Stimulated activated naive CD8-positive, alpha-beta T cell treated with anti-CD3 and anti-CD28 coated beads, Interleukin-15, amount 100 ng/mL, for 72 hours (primary cell): ENCODE results near the gene KRT85.

ENCODE experiments used
- ATAC-seq: fragments of 150-1000 bp; cut with Tn5 transposase; 2 replicates; pipeline ENCODE4 v1.10.0; 2021; ENCODE audit warnings: mild to moderate bottlenecking, moderate library complexity
- DNase-seq, 2 donors: peaks; one replicate each; pipeline ENCODE4 v3.0.0; 2021 to 2022
- H3K27ac Mint-ChIP-seq, 2 donors: one replicate each; pipeline ENCODE4 v1.8.0; 2022; ENCODE audit warnings: mild to moderate bottlenecking in 2 of 2, mixed read lengths in 2 of 2, moderate library complexity in 2 of 2
- H3K27me3 Mint-ChIP-seq: one replicate; pipeline ENCODE4 v1.8.0; 2022; ENCODE audit warnings: mixed read lengths
- H3K4me1 Mint-ChIP-seq: one replicate; pipeline ENCODE4 v1.8.0; 2022; ENCODE audit warnings: mild to moderate bottlenecking, mixed read lengths
- H3K4me3 Mint-ChIP-seq, 2 donors: one replicate each; pipeline ENCODE4 v1.8.0; 2022; ENCODE audit warnings: mild to moderate bottlenecking in 2 of 2, mixed read lengths in 2 of 2, moderate library complexity in 1 of 2
- H3K9me3 Mint-ChIP-seq, 2 donors: one replicate each; pipeline ENCODE4 v1.8.0; 2022; ENCODE audit warnings: mixed read lengths in 2 of 2

The KRT85 gene

GRCh38 chr12:52401526-52401925 is 34.2 kb upstream of the KRT85 start:
- Mint-ChIP-seq H3K4me1 (peaks cover 8% of the 10 kb centered on the region), H3K4me3 (no peak overlapping the region), H3K27me3 (no peaks in the 10 kb centered on the region), H3K9me3 (no peaks in the 10 kb centered on the region), H3K27ac (no peak overlapping the region)
- ATAC-seq (no peak), DNase-seq (no peak)

GRCh38 chr12:52400906-52401305 is 33.6 kb upstream of the KRT85 start:
- no peak overlapping the region for H3K4me3 Mint-ChIP-seq
- H3K4me1 Mint-ChIP-seq = peaks cover 8% of the 10 kb centered on the region
- H3K9me3 Mint-ChIP-seq = no peaks in the 10 kb centered on the region
- DNase-seq (no peak), ATAC-seq (no peak)
- no peaks in the 10 kb centered on the region for H3K27me3 Mint-ChIP-seq
- no peak overlapping the region for H3K27ac Mint-ChIP-seq

GRCh38 chr12:52399756-52400155 is 32.5 kb upstream of the KRT85 start:
- Mint-ChIP-seq H3K9me3 (no peaks in the 10 kb centered on the region), H3K4me3 (no peak overlapping the region), H3K27ac (no peak overlapping the region), H3K27me3 (no peaks in the 10 kb centered on the region), H3K4me1 (peaks cover 8% of the 10 kb centered on the region)
- no peak for DNase-seq
- ATAC-seq = no peak

GRCh38 chr12:52398176-52398575 is 30.9 kb upstream of the KRT85 start:
- ATAC-seq = no peak
- Mint-ChIP-seq H3K4me3 (no peak overlapping the region), H3K27ac (no peak overlapping the region), H3K9me3 (no peaks in the 10 kb centered on the region), H3K4me1 (peaks cover 8% of the 10 kb centered on the region), H3K27me3 (no peaks in the 10 kb centered on the region)
- no peak for DNase-seq

GRCh38 chr12:52396656-52397055 is 29.4 kb upstream of the KRT85 start:
- no peak for ATAC-seq
- Mint-ChIP-seq H3K9me3 (no peaks in the 10 kb centered on the region), H3K4me3 (no peak overlapping the region), H3K4me1 (peaks cover 8% of the 10 kb centered on the region), H3K27me3 (no peaks in the 10 kb centered on the region), H3K27ac (peak overlapping the region in 1 of 2 donors; percentile 60)
- no peak for DNase-seq

GRCh38 chr12:52395761-52396434 is 28.6 kb upstream of the KRT85 start:
- no peak overlapping the region for H3K27ac Mint-ChIP-seq
- ATAC-seq = no peak
- peaks cover 8% of the 10 kb centered on the region for H3K4me1 Mint-ChIP-seq
- H3K4me3 Mint-ChIP-seq = no peak overlapping the region
- no peaks in the 10 kb centered on the region for H3K9me3 Mint-ChIP-seq
- DNase-seq = no peak
- H3K27me3 Mint-ChIP-seq = no peaks in the 10 kb centered on the region

- H3K9me3 Mint-ChIP-seq = no peaks in the 10 kb centered on the region
- ATAC-seq (no peak), DNase-seq (no peak)
- H3K27ac Mint-ChIP-seq = no peak overlapping the region
- peaks cover 8% of the 10 kb centered on the region for H3K4me1 Mint-ChIP-seq
- no peak overlapping the region for H3K4me3 Mint-ChIP-seq
- H3K27me3 Mint-ChIP-seq = no peaks in the 10 kb centered on the region
These were observed 27.6 kb upstream of the KRT85 start for GRCh38 chr12:52394836-52395405.

- no peak overlapping the region for H3K4me3 Mint-ChIP-seq
- no peaks in the 10 kb centered on the region for H3K9me3 Mint-ChIP-seq
- DNase-seq = no peak
- H3K4me1 Mint-ChIP-seq = no peaks in the 10 kb centered on the region
- H3K27ac Mint-ChIP-seq = peak overlapping the region in 1 of 2 donors; percentile 14
- peaks cover 8% of the 10 kb centered on the region for H3K27me3 Mint-ChIP-seq
- ATAC-seq = no peak
These were observed 25.3 kb upstream of the KRT85 start for GRCh38 chr12:52392465-52393007.

GRCh38 chr12:52391618-52392002 is 24.3 kb upstream of the KRT85 start:
- ATAC-seq (no peak), DNase-seq (no peak)
- Mint-ChIP-seq H3K4me3 (no peak overlapping the region), H3K27me3 (peaks cover 8% of the 10 kb centered on the region), H3K4me1 (no peaks in the 10 kb centered on the region), H3K27ac (no peak overlapping the region), H3K9me3 (no peaks in the 10 kb centered on the region)

- ATAC-seq = peak; percentile 22
- no peaks in the 10 kb centered on the region for H3K4me1 Mint-ChIP-seq
These were observed 23.7 kb upstream of the KRT85 start for GRCh38 chr12:52390739-52391617.

GRCh38 chr12:52389313-52390207 is 22.3 kb upstream of the KRT85 start:
- Mint-ChIP-seq H3K27ac (peak overlapping the region in 1 of 2 donors; percentile 47), H3K27me3 (peaks cover 8% of the 10 kb centered on the region), H3K9me3 (no peaks in the 10 kb centered on the region), H3K4me3 (no peak overlapping the region), H3K4me1 (no peaks in the 10 kb centered on the region)
- no peak for ATAC-seq
- DNase-seq = no peak

More at GRCh38 chr12:52390739-52391617, 23.7 kb upstream of the KRT85 start:
- no peak overlapping the region for H3K27ac Mint-ChIP-seq
- H3K4me3 Mint-ChIP-seq = no peak overlapping the region
- H3K27me3 Mint-ChIP-seq = peaks cover 8% of the 10 kb centered on the region
- H3K9me3 Mint-ChIP-seq = no peaks in the 10 kb centered on the region
- DNase-seq = no peak

GRCh38 chr12:52387859-52388258 is 20.6 kb upstream of the KRT85 start:
- Mint-ChIP-seq H3K27ac (no peak overlapping the region), H3K4me3 (no peak overlapping the region), H3K9me3 (no peaks in the 10 kb centered on the region), H3K4me1 (peaks cover 8% of the 10 kb centered on the region), H3K27me3 (peaks cover 8% of the 10 kb centered on the region)
- ATAC-seq (no peak), DNase-seq (no peak)

- Mint-ChIP-seq H3K27ac (no peak within 1 kb of the TSS), H3K27me3 (peaks cover 8% of the 10 kb centered on the region), H3K4me1 (peaks cover 16% of the 10 kb centered on the region), H3K4me3 (no peak within 1 kb of the TSS), H3K9me3 (no peaks in the 10 kb centered on the region)
- DNase-seq (no peak), ATAC-seq (no peak)
These were observed 18.0 kb upstream of the KRT85 start, which contains the start of gene KRT84 for GRCh38 chr12:52385226-52385702. TSS of gene KRT84 (minus strand) at chr12:52385652. CDS start at chr12:52385585, 67 bp downstream.

GRCh38 chr12:52383331-52383730 is 16.1 kb upstream of the KRT85 start:
- Mint-ChIP-seq H3K27ac (no peak overlapping the region), H3K4me3 (no peak overlapping the region), H3K4me1 (peaks cover 16% of the 10 kb centered on the region), H3K9me3 (no peaks in the 10 kb centered on the region), H3K27me3 (no peaks in the 10 kb centered on the region)
- no peak for DNase-seq
- no peak for ATAC-seq

GRCh38 chr12:52382854-52383253 is 15.6 kb upstream of the KRT85 start:
- no peaks in the 10 kb centered on the region for H3K27me3 Mint-ChIP-seq
- peak; percentile 85 for ATAC-seq
- no peak for DNase-seq
- H3K4me1 Mint-ChIP-seq = peaks cover 16% of the 10 kb centered on the region
- H3K9me3 Mint-ChIP-seq = no peaks in the 10 kb centered on the region
- H3K4me3 Mint-ChIP-seq = peak overlapping the region in 1 of 2 donors; percentile 24
- H3K27ac Mint-ChIP-seq = no peak overlapping the region
